HG02610 (cell line): ENCODE results near the gene POU2F2.

ENCODE experiments used
- ATAC-seq: cut with Tn5 transposase; IDR thresholded peaks from one replicate; pipeline ENCODE4 v1.9.1; 2021; ENCODE audit warnings: mild to moderate bottlenecking, moderate library complexity; ENCODE audit not compliant: unreplicated experiment

The POU2F2 gene

GRCh38 chr19:42086188-42086736 lies 46.0 kb downstream of the POU2F2 start:
- no peak for ATAC-seq

GRCh38 chr19:42083537-42083936 lies 48.7 kb downstream of the POU2F2 start:
- no peak for ATAC-seq

DNA sequence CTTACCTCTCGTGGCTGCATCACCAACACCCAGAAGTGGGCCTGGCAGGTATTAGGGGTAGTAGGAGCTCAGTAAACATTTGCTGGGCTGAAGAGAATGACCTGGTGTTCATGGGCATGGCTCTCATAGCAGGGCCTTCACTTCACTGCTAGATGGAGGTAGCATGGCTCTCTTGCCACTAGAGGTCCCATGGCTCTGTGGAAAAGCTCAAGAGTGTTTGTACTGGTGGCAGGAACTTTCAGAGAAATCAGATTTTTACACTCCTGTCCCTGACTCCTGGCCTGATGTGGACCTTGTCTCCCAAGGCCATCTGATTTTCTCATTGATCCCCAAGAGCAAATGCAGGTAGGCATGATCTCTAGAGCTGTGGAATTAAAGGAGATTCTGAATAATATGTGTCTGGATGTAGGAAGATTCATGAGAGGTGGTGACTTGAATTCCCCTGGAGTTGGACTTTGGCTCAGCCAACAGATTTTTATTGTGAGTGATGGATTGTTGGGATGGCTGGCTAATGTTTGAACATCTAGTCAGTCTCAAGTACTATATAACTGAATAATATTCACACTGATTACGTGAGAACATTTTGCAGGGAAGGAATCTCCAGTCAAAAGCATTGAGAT lies 50.6 kb downstream of the POU2F2 start:
- ATAC-seq, result no peak

- no peak for ATAC-seq
Measured at GRCh38 chr19:42080764-42081375, 51.4 kb downstream of the POU2F2 start.

DNA sequence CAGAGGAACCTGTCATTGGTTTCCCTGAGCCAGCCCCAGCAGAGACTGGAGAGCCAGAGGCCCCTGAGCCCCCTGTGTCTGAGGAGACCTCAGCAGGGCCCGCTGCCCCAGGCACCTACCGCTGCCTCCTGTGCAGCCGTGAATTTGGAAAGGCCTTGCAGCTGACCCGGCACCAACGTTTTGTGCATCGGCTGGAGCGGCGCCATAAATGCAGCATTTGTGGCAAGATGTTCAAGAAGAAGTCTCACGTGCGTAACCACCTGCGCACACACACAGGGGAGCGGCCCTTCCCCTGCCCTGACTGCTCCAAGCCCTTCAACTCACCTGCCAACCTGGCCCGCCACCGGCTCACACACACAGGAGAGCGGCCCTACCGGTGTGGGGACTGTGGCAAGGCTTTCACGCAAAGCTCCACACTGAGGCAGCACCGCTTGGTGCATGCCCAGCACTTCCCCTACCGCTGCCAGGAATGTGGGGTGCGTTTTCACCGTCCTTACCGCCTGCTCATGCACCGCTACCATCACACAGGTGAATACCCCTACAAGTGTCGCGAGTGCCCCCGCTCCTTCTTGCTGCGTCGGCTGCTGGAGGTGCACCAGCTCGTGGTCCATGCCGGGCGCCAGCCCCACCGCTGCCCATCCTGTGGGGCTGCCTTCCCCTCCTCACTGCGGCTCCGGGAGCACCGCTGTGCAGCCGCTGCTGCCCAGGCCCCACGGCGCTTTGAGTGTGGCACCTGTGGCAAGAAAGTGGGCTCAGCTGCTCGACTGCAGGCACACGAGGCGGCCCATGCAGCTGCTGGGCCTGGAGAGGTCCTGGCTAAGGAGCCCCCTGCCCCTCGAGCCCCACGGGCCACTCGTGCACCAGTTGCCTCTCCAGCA lies 52.1 kb downstream of the POU2F2 start:
- no peak for ATAC-seq

DNA sequence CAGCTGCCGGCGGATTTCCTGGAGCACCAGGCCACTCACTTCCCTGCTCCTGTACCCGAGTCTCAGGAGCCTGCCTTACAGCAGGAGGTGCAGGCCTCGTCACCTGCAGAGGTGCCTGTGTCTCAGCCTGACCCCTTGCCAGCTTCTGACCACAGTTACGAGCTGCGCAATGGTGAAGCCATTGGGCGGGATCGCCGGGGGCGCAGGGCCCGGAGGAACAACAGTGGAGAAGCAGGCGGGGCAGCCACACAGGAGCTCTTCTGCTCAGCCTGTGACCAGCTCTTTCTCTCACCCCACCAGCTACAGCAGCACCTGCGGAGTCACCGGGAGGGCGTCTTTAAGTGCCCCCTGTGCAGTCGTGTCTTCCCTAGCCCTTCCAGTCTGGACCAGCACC lies 53.0 kb downstream of the POU2F2 start:
- ATAC-seq, result no peak

- ATAC-seq, result no peak
Measured at GRCh38 chr19:42078538-42079275, 53.5 kb downstream of the POU2F2 start.

- no peak for ATAC-seq
Measured at GRCh38 chr19:42078058-42078457, 54.2 kb downstream of the POU2F2 start.

DNA sequence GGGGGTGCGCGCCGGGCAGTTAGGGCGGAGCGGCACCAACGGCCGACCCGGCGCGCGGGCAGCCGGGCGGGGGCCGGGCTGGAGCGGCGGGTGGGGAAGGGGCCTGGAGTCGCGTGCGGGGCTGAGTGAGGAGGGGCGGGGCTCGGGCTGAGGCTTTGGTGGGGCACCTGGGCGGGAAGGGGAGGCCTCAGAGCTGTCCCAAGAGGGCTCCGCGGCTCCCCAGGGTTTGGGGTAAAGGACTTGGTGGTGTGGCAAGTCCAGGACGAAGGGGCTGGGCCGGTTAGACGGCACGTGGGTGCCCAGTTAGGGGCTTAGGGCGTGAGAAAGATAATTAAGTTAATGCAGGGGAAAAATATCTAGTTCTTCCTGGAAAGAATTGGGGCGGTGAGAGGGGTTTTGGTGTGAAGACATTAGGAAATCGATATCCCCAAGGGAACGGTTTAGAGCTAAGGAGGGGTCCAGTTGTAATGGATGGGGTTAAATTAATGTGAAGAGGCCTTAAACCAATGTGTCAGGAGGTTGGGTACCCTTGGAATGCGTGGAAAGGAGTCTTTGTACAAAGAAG lies 55.8 kb downstream of the POU2F2 start:
- ATAC-seq, result no peak

GRCh38 chr19:42075616-42076379 lies 56.4 kb downstream of the POU2F2 start, which contains the start of gene ZNF574:
Gene ZNF574 (plus strand): TSS chr19:42076166. CDS start chr19:42078607, 2,441 bp downstream.
- peak; percentile 95 for ATAC-seq

GRCh38 chr19:42075364-42075615 lies 57.0 kb downstream of the POU2F2 start:
- ATAC-seq, result no peak

DNA sequence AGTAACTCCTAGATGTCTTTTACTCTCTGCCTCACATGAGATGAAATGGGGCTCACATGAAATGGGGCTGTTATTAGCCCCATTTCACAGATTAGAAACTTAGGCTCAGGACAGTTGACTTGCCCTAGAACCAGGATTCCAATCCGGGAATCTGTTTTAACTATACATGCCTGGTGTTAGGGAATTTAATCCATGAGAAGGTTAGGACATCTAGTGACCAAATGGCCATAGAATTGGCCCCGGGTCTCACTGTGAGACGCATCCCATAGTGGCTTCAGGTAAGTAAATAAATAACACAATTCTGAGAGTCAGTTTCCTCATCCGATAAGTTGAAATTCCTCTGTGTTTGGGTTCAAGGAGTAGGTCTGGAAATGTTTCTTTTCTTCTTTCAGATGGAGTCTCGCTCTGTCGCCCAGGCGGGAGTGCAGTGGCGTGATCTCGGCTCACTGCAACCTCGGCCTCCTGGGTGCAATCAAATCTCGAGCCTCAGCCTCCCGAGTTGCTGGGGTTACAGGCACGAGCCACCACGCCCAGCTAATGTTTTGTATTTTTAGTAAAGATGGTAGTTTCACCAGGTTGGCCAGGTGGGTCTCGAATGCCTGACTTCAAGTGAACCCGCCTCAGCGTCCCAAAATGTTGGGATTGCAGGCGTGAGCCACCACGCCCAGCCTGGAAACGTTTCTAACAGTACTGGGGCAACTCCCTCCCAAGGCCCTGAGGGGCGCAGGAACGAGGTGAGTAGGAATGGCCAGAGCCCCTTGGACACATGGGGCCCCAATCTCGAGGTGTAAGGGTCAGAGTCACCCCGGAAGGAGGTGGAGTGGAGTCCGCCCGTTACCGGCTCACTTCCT lies 57.5 kb downstream of the POU2F2 start:
- no peak for ATAC-seq

- no peak for ATAC-seq
Measured at GRCh38 chr19:42071247-42071646, 61.0 kb downstream of the POU2F2 start.

DNA sequence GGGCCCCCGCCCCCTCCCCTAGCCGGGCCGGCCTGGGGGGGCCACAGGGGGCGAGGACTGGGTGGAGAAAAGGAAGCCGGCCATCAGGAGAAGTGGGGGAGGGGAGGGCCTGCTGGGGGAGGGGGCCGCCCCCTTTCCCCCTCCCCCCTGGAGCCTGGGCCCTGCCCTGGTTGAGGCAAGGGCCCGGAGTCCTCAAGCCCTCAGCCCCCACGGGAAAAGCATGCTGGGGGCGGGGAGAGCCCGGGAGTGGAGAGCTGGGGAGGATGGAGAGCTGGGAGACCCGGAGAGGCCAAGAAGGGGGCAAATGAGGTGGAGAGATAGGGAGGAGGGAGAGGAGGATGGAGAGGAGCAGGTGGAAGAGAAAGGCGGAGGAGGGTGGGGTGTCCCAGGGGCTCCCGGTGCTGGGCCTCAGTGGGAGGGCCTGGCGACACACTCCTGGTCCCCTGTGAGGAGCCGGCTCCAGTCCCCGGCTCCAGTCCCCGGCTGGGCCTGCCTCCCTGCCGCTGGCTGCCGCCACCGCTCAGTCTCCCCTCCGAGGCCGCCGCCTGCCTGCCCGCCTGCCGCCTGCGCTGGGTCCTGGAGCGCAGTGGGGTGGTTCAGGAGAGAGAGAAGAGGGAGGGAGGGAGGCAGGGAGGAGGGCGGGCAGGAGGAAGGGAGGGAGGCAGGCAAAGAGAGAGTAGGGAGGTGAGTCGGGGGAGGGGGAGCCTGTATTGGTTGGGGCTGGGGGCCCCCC lies 62.5 kb downstream of the POU2F2 start, which contains the start of gene GRIK5:
Gene GRIK5, minus strand, starts transcription at position 588 of the 733 bp plus-strand sequence. CDS start 4,436 bp downstream, outside the sequence.
- no peak for ATAC-seq

- ATAC-seq, result no peak
Measured at GRCh38 chr19:42068756-42069571, 63.3 kb downstream of the POU2F2 start.

GRCh38 chr19:42068361-42068755 lies 63.9 kb downstream of the POU2F2 start:
- no peak for ATAC-seq

DNA sequence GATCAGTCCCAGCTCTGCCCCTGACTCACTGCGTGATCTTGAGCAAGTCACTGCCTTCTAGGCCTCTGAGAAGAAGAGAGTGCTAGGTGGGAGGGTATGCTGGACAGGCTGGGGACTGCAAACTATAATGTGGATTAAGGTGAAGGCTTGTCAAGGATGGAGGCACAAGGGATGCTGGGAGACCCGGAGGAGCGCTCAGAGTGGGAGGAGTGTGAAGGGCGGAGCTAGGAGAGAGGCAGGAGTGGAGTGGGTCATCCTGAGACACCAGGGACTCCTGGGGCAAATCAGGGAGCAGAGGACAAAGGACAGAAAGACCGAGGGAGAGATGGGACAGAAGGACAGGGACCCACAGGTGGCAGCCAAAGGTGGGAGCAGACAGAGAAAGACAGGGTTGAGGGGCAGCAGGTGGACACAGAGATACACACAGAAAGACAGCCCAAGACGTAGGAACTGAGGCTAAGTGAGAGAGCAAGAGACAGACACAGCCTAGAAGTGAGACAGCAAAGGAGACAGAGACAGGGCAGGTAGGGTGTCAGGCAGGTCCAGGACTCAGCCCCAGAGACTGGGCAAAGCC lies 64.8 kb downstream of the POU2F2 start:
- ATAC-seq, result no peak
